H1 (cell line): ENCODE data around the gene HDDC3. TPM values are rescaled to one million over a fixed set of nuclear protein-coding genes. Genes with fewer than 3 reads are reported as not detected.
"Not testable (repeated sequence)": the region's sequence is repeated elsewhere in the genome, so short reads cannot be mapped to it uniquely, and the experiment has no call there.

Experiments used
- CTCF ChIA-PET: fragments of 300-600 bp; sonication (Branson Sonifier 250); formaldehyde crosslinking; loops from one replicate; lab custom pipeline; 2021; ENCODE audit not compliant: partially characterized antibody; lab: Charles Lee
- POLR2A ChIA-PET: fragments of 300-600 bp; sonication (Branson Sonifier 250); formaldehyde crosslinking; loops from one replicate; lab custom pipeline; 2021; ENCODE audit warnings: inconsistent platforms; ENCODE audit not compliant: partially characterized antibody; lab: Charles Lee
- DNase-seq, 2 experiments: peaks; one replicate each; pipeline versions ENCODE4 v3.0.0 to v3.0.0-alpha.2; 2010 to 2022; ENCODE audit warnings: low spot score in 2 of 2, low read depth in 1 of 2, mixed read lengths in 1 of 2
- FAIRE-seq: peaks from 2 replicates; lab custom pipeline; 2011; peaks lifted over from hg19 to GRCh38; lab: Jason Lieb, UNC
- H2AFZ ChIP-seq: 2 replicates; pipeline ENCODE4 v1.8.1; 2012; ENCODE audit warnings: low read length, inconsistent platforms
- H2AK5ac ChIP-seq: 2 replicates; pipeline ENCODE4 v1.6.1; 2013; ENCODE audit warnings: low read depth, low read length
- H2BK120ac ChIP-seq: replicated peaks from 2 replicates; pipeline ENCODE3; 2013; ENCODE audit warnings: low read depth, low read length, inconsistent platforms
- H2BK12ac ChIP-seq: 2 replicates; pipeline ENCODE4 v1.6.1; 2013; ENCODE audit warnings: low read depth, low read length
- H2BK15ac ChIP-seq: 2 replicates; pipeline ENCODE4 v1.6.1; 2013; ENCODE audit warnings: low read length
- H2BK20ac ChIP-seq: 2 replicates; pipeline ENCODE4 v1.6.1; 2013; ENCODE audit warnings: low read length
- H2BK5ac ChIP-seq: 2 replicates; pipeline ENCODE4 v1.6.1; 2013; ENCODE audit warnings: low read depth, low read length
- H3K14ac ChIP-seq: 2 replicates; pipeline ENCODE4 v1.6.1; 2013; ENCODE audit warnings: inconsistent platforms; ENCODE audit not compliant: insufficient read length
- H3K18ac ChIP-seq: 2 replicates; pipeline ENCODE4 v1.6.1; 2013; ENCODE audit warnings: low read length; ENCODE audit errors: extremely low read depth
- H3K23ac ChIP-seq: 2 replicates; pipeline ENCODE4 v1.6.1; 2013; ENCODE audit warnings: inconsistent platforms; ENCODE audit not compliant: insufficient read length
- H3K23me2 ChIP-seq: 2 replicates; pipeline ENCODE4 v1.6.1; 2013; ENCODE audit warnings: low read depth, low read length
- H3K27ac ChIP-seq: 2 replicates; pipeline ENCODE4 v1.6.1; 2011; ENCODE audit warnings: low read depth, low read length, inconsistent platforms
- H3K27me3 ChIP-seq, 4 experiments: replicated peaks in 1 of 4; 1 replicate in 1 of 4; 2 replicates in 3 of 4; pipeline versions ENCODE4 v1.6.1 to v1.8.1; 2011 to 2013; ENCODE audit warnings: low read length in 3 of 4, mild to moderate bottlenecking in 3 of 4, inconsistent platforms in 2 of 4, mixed read lengths in 2 of 4, moderate library complexity in 1 of 4; ENCODE audit not compliant: control insufficient read depth in 3 of 4, insufficient read depth in 3 of 4; ENCODE audit errors: extremely low read depth in 1 of 4
- H3K36me3 ChIP-seq, 4 experiments: 2 replicates each; pipeline versions ENCODE4 v1.6.1 to v1.8.1; 2011 to 2013; ENCODE audit warnings: mild to moderate bottlenecking in 4 of 4, low read length in 3 of 4, moderate library complexity in 2 of 4, control low read depth in 1 of 4, inconsistent platforms in 1 of 4; ENCODE audit not compliant: insufficient read depth in 4 of 4, control insufficient read depth in 2 of 4
- H3K4ac ChIP-seq: replicated peaks from 2 replicates; pipeline ENCODE3; 2013; ENCODE audit warnings: low read length, low read depth, mixed read lengths, inconsistent platforms; ENCODE audit not compliant: insufficient read length
- H3K4me1 ChIP-seq, 4 experiments: replicated peaks in 1 of 4; 1 replicate in 1 of 4; 2 replicates in 3 of 4; pipeline versions ENCODE4 v1.6.1 to v1.8.1; 2011 to 2013; ENCODE audit warnings: low read length in 3 of 4, inconsistent platforms in 2 of 4, mixed read lengths in 1 of 4; ENCODE audit not compliant: insufficient read depth in 4 of 4, control insufficient read depth in 3 of 4
- H3K4me2 ChIP-seq, 2 experiments: 2 replicates each; pipeline versions ENCODE4 v1.6.1 to v1.8.1; 2011 to 2013; ENCODE audit warnings: low read depth in 2 of 2, low read length in 2 of 2, control low read depth in 1 of 2, inconsistent platforms in 1 of 2, mild to moderate bottlenecking in 1 of 2; ENCODE audit not compliant: insufficient read depth in 1 of 2
- H3K4me3 ChIP-seq, 4 experiments: fragments of 200-600, 300-600 bp in 1 of 4; sonication (generic), shearing (Covaris generic), sonication (Bioruptor Twin) in 1 of 4; 2 replicates each; pipeline versions ENCODE4 v1.5.1 to v1.8.1; 2011 to 2016; ENCODE audit warnings: low read length in 4 of 4, low read depth in 3 of 4, control low read depth in 2 of 4, inconsistent platforms in 2 of 4, mild to moderate bottlenecking in 2 of 4, mixed read lengths in 1 of 4, moderate library complexity in 1 of 4; ENCODE audit not compliant: insufficient read depth in 2 of 4; ENCODE audit errors: extremely low read depth in 1 of 4
- H3K56ac ChIP-seq: replicated peaks from 2 replicates; pipeline ENCODE3; 2013; ENCODE audit warnings: low read depth, mild to moderate bottlenecking, mixed read lengths, low read length, inconsistent platforms; ENCODE audit not compliant: insufficient read length
- H3K79me1 ChIP-seq: 2 replicates; pipeline ENCODE4 v1.6.1; 2013; ENCODE audit warnings: low read depth, low read length, control low read depth
- H3K79me2 ChIP-seq, 2 experiments: 2 replicates each; pipeline versions ENCODE4 v1.6.1 to v1.8.1; 2012 to 2013; ENCODE audit warnings: low read length in 2 of 2, mild to moderate bottlenecking in 2 of 2, inconsistent platforms in 1 of 2; ENCODE audit not compliant: insufficient read depth in 2 of 2, control insufficient read depth in 1 of 2
- H3K9ac ChIP-seq, 4 experiments: replicated peaks in 1 of 4; 1 replicate in 1 of 4; 2 replicates in 3 of 4; pipeline versions ENCODE4 v1.6.1 to v1.8.1; 2011 to 2013; ENCODE audit warnings: low read depth in 3 of 4, low read length in 3 of 4, control low read depth in 2 of 4, mild to moderate bottlenecking in 2 of 4, moderate library complexity in 2 of 4, inconsistent platforms in 1 of 4; ENCODE audit errors: extremely low read depth in 1 of 4
- H3K9me3 ChIP-seq, 2 experiments: 2 replicates each; pipeline versions ENCODE4 v1.6.1 to v1.8.1; 2012 to 2013; ENCODE audit warnings: mild to moderate bottlenecking in 2 of 2, moderate library complexity in 2 of 2, control low read depth in 1 of 2, inconsistent platforms in 1 of 2, low read depth in 1 of 2, low read length in 1 of 2, mixed read lengths in 1 of 2; ENCODE audit not compliant: insufficient read depth in 2 of 2
- H4K20me1 ChIP-seq, 2 experiments: replicated peaks in 1 of 2; 2 replicates each; pipeline versions ENCODE3 to v1.8.1; 2011 to 2013; ENCODE audit warnings: inconsistent platforms in 2 of 2, low read length in 2 of 2, mild to moderate bottlenecking in 1 of 2; ENCODE audit not compliant: insufficient read depth in 2 of 2, control insufficient read depth in 1 of 2
- H4K5ac ChIP-seq: 2 replicates; pipeline ENCODE4 v1.6.1; 2013; ENCODE audit warnings: low read length, low read depth, mixed read lengths, inconsistent platforms; ENCODE audit not compliant: insufficient read length
- H4K8ac ChIP-seq: 2 replicates; pipeline ENCODE4 v1.8.0; 2013; ENCODE audit warnings: mild to moderate bottlenecking, moderate library complexity, low read length, inconsistent platforms; ENCODE audit not compliant: insufficient read depth; ENCODE audit errors: extremely low read depth
- H4K91ac ChIP-seq: replicated peaks from 2 replicates; pipeline ENCODE3; 2013; ENCODE audit warnings: low read length, mixed read lengths, inconsistent platforms; ENCODE audit not compliant: insufficient read length
- WGBS, 2 experiments: shearing (Covaris generic) in 1 of 2; methylation state at CpG; one replicate each; pipeline versions ENCODE4 v1.1.6 to v1.1.7; 2013 to 2015; ENCODE audit warnings: low lambda C conversion rate in 2 of 2, mixed read lengths in 2 of 2, inconsistent platforms in 1 of 2, low coverage in 1 of 2, missing lambda C conversion rate in 1 of 2; ENCODE audit not compliant: insufficient replicate concordance in 2 of 2, insufficient coverage in 1 of 2, insufficient read length in 1 of 2; ENCODE audit errors: extremely low coverage in 1 of 2, missing lambda C conversion rate in 1 of 2; 5-methylcytosine and 5-hydroxymethylcytosine counted together
- polyA plus RNA-seq, 7 experiments: library from polyadenylated mRNA; depleted of rRNA in 3 of 7; stranded (reverse) in 5 of 7; unstranded in 2 of 7; fragments of >200 nt in 5 of 7; fragments of 200-250 nt in 2 of 7; gene quantifications; 1 replicate in 5 of 7; 2 replicates in 1 of 7; 4 replicates in 1 of 7; pipeline versions ENCODE4 v1.2.1 to v1.2.3, GENCODE V29; 2011 to 2013; ENCODE audit warnings: missing spikeins in 2 of 7, mixed read lengths in 2 of 7
- total RNA-seq: library from RNA; stranded (reverse); fragmentation: NEBNext Ultra II Directional; extraction: Animal tissue kit (Norgen Biotek cat#: 25700); gene quantifications from 2 replicates; pipeline ENCODE4 v1.2.1, GENCODE V29; 2021

Gene HDDC3
- total and polyA plus RNA-seq, 2 of the 8 experiments (the other 6 are each of a cell fraction or from before 2014, with no cell fraction given): 16.3 to 16.5 TPM

GRCh38 chr15:90909449-90909848, 22.9 kb downstream of the HDDC3 start:
- H2BK20ac ChIP-seq, FAIRE-seq, H3K79me1 ChIP-seq, H4K20me1 ChIP-seq, H3K9ac ChIP-seq, H2BK120ac ChIP-seq, H3K23me2 ChIP-seq, H3K36me3 ChIP-seq, H2AK5ac ChIP-seq, H2BK15ac ChIP-seq, H3K18ac ChIP-seq, H3K14ac ChIP-seq, H3K23ac ChIP-seq, H4K91ac ChIP-seq, H3K4ac ChIP-seq, H3K4me3 ChIP-seq, H3K4me2 ChIP-seq, H2AFZ ChIP-seq, H4K8ac ChIP-seq, H4K5ac ChIP-seq, H3K4me1 ChIP-seq, H3K9me3 ChIP-seq, POLR2A ChIA-PET, DNase-seq, H2BK12ac ChIP-seq, H3K27ac ChIP-seq, H3K27me3 ChIP-seq, H2BK5ac ChIP-seq, H3K79me2 ChIP-seq, H3K56ac ChIP-seq: not testable (repeated sequence)
- CTCF ChIA-PET: interaction anchor here (11.2 kb wide), 1 partner anchor 23 kb away, joined by 187 read pairs; the partner anchor contains the start of genes HDDC3 and UNC45A
- WGBS, 2 experiments: 90% methylated on average over 9 of the region's 11 CpGs; no CpG with 5 or more reads in 1 of the 2 experiments
